Effector CD4-positive, alpha-beta T cell (primary cell): Measurements from ENCODE around the gene MFSD2A.
"Not testable (repeated sequence)": the region's sequence is repeated elsewhere in the genome, so short reads cannot be mapped to it uniquely, and the experiment has no call there.

Source experiments
- DNase-seq: peaks from one replicate; pipeline ENCODE4 v3.0.0-alpha.2; 2020

MFSD2A gene

DNA sequence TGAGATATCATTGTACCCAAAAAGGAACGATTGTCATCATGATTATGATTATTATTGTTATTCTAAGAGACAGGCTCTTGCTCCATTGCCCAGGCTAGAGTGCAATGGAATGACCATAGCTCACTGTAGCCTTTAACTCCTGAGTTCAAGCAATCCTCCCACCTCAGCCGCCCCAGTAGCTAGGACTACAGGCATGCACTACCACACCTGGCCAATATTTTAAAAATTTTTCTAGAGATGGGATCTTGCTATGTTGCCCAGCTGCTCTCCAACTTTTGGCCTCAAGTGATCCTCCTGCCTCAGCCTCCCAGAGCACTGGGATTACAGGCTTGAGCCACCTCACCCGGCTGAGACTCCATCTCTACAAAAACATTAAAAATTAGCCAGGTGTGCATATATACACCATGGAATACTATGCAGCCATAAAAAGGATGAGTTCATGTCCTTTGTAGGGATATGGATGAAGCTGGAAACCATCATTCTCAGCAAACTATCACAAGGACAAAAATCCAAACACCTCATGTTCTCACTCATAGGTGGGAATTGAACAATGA lies 52.6 kb downstream of the MFSD2A start:
- DNase-seq, result not testable (repeated sequence)

DNA sequence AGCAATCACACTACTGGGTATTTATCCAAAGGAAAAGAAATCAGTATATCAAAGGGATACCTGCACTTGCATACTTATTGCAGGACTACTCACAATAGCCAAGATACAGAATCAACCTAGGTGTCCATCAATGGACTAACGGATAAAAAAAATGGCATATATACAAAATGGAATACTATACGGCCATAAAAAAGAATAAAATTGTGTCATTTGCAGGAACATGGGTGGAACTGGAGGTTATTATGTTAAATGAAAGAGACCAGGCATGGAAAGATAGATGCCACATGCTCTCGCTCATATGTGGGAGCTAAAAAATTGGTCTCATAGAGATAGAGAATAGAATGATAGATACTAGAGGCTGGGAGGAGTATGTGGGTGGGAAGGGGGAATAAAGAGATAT lies 56.3 kb downstream of the MFSD2A start:
- DNase-seq, result no peak

DNA sequence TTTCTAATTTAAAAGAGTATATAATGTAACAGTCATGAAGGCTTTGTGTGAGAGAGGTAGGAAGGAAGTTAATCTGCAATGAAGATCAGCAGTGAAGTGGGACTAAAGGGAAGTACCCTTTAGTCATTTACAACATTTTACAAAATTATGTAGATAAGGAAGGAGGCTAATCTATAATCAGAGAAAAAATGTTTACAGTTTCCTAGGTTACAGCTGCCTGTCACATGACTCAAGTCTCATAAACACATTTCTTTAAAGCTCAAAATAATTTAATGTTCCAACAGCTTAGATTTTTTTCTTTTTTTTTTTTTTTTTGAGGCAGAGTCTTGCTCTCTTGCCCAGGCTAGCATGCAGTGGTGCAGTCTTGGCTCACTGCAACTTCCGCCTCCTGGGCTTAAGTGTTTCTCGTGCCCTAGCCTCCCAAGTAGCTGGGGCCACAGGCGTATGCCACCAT lies 59.3 kb downstream of the MFSD2A start:
- DNase-seq, result no peak

- DNase-seq, result no peak
These were observed 60.1 kb downstream of the MFSD2A start for GRCh38 chr1:40014812-40015594.

- no peak for DNase-seq
These were observed 63.1 kb downstream of the MFSD2A start for GRCh38 chr1:40017951-40018575.
